ENCODE results near the gene ATG3. TPM values are rescaled to one million over a fixed set of nuclear protein-coding genes. Genes with fewer than 3 reads are reported as not detected.
"Not testable (repeated sequence)": the region's sequence is repeated elsewhere in the genome, so short reads cannot be mapped to it uniquely, and the experiment has no call there.

Gene ATG3
- polyA plus RNA-seq, 1 experiment, result 60.7 TPM

- Histone ChIP-seq H3K27me3 (ENCODE audit: control insufficient read depth, insufficient read depth, low read length) (peaks cover 4% of the 10 kb centered on the region), H3K4me3 (ENCODE audit: low read depth, low read length) (no peak overlapping the region), H3K9me3 (ENCODE audit: control insufficient read depth, insufficient read depth, low read length) (no peaks in the 10 kb centered on the region), H3K27ac (ENCODE audit: low read depth, low read length) (no peak overlapping the region)
- CTCF ChIA-PET, result no interaction called here
- TF ChIP-seq CTCF (IDR thresholded peaks at IDR 0.05; ENCODE audit: low read depth, low read length), result no peak
- no peak for DNase-seq (ENCODE audit: low read depth, low spot score)
- POLR2A ChIA-PET, result no interaction called here
These were observed 63.7 kb downstream of the ATG3 start for GRCh38 chr3:112497897-112498548.

- no peak for TF ChIP-seq CTCF (IDR thresholded peaks at IDR 0.05; ENCODE audit: low read depth, low read length)
- no peaks in the 10 kb centered on the region for H3K9me3 ChIP-seq (ENCODE audit: control insufficient read depth, insufficient read depth, low read length)
- CTCF ChIA-PET, result no interaction called here
- H3K4me3 ChIP-seq (ENCODE audit: low read depth, low read length), result no peak overlapping the region
- DNase-seq (ENCODE audit: low read depth, low spot score), result no peak
- H3K27ac ChIP-seq (ENCODE audit: low read depth, low read length), result no peak overlapping the region
- POLR2A ChIA-PET, result no interaction called here
- peaks cover 4% of the 10 kb centered on the region for H3K27me3 ChIP-seq (ENCODE audit: control insufficient read depth, insufficient read depth, low read length)
These were observed 65.2 kb downstream of the ATG3 start for GRCh38 chr3:112496366-112497067.

- H3K27me3 ChIP-seq (ENCODE audit: control insufficient read depth, insufficient read depth, low read length); POLR2A ChIA-PET; H3K4me3 ChIP-seq (ENCODE audit: low read depth, low read length); H3K9me3 ChIP-seq (ENCODE audit: control insufficient read depth, insufficient read depth, low read length); DNase-seq (ENCODE audit: low read depth, low spot score); H3K27ac ChIP-seq (ENCODE audit: low read depth, low read length); CTCF ChIA-PET: not testable (repeated sequence)
These were observed 67.4 kb downstream of the ATG3 start for GRCh38 chr3:112494448-112494767.

GRCh38 chr3:112492124-112492523 lies 69.6 kb downstream of the ATG3 start:
- ChIA-PET POLR2A (no interaction called here), CTCF (no interaction called here)
- no peak for DNase-seq (ENCODE audit: low read depth, low spot score)
- no peak for TF ChIP-seq CTCF (IDR thresholded peaks at IDR 0.05; ENCODE audit: low read depth, low read length)
- Histone ChIP-seq H3K27ac (ENCODE audit: low read depth, low read length) (no peak overlapping the region), H3K4me3 (ENCODE audit: low read depth, low read length) (no peak overlapping the region), H3K27me3 (ENCODE audit: control insufficient read depth, insufficient read depth, low read length) (peaks cover 4% of the 10 kb centered on the region), H3K9me3 (ENCODE audit: control insufficient read depth, insufficient read depth, low read length) (no peaks in the 10 kb centered on the region)

GRCh38 chr3:112491373-112491772 lies 70.4 kb downstream of the ATG3 start:
- Histone ChIP-seq H3K4me3 (ENCODE audit: low read depth, low read length) (no peak overlapping the region), H3K27ac (ENCODE audit: low read depth, low read length) (no peak overlapping the region), H3K27me3 (ENCODE audit: control insufficient read depth, insufficient read depth, low read length) (peaks cover 3% of the 10 kb centered on the region), H3K9me3 (ENCODE audit: control insufficient read depth, insufficient read depth, low read length) (no peaks in the 10 kb centered on the region)
- no peak for TF ChIP-seq CTCF (IDR thresholded peaks at IDR 0.05; ENCODE audit: low read depth, low read length)
- no peak for DNase-seq (ENCODE audit: low read depth, low spot score)
- ChIA-PET CTCF (no interaction called here), POLR2A (no interaction called here)
